GM03348 (cell line): ENCODE results near the gene RUVBL2.
A peak's percentile ranks its signal among the peaks of the same experiment; 100 is the strongest.
"Not testable (repeated sequence)": the region's sequence is repeated elsewhere in the genome, so short reads cannot be mapped to it uniquely, and the experiment has no call there.

Experiments
- DNase-seq: peaks from one replicate; pipeline ENCODE4 v3.0.0; 2012; ENCODE audit warnings: low spot score

RUVBL2 gene

DNA sequence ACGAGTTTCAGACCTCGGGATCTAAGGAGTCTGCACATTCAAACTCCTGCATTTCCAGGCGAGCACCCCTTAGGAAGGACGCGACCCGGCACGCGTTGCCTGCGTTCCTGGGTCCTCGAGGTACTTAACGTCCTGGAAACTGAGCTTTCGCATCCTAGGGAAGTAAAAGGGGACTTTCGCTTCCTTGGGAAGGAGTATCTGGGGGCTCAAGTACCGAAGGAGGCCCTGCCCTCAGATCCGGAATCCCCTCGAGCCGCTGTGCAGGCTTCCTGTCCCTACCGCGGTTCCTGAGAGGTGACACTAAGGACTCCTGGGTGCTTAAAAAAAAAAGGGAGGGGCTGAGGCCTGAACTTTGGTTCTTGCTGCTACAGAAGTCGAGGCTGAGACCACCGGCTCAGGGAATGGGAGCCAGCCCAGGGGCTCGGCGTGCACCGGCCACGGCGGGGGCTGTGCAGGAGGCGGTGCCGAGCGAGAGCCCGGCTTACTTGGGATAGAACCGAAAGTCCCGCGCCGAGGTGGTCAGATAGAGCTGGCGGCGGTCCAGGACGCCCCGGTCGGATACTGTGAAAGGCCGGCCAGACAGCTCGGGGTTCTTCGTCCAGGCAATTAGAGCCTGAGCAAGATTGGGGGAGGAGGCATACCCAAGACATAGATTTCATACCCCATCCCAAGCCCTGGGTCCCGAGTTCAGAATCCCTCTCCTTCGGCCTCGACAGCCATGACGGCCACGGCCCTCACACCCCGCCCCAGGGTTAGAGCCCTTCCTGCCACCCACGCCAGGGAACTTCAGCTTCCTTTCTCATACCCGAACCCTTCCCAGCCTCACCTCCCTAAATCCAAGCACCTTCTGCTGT, 24.9 kb downstream of the RUVBL2 start:
- DNase-seq = not testable (repeated sequence)

DNA sequence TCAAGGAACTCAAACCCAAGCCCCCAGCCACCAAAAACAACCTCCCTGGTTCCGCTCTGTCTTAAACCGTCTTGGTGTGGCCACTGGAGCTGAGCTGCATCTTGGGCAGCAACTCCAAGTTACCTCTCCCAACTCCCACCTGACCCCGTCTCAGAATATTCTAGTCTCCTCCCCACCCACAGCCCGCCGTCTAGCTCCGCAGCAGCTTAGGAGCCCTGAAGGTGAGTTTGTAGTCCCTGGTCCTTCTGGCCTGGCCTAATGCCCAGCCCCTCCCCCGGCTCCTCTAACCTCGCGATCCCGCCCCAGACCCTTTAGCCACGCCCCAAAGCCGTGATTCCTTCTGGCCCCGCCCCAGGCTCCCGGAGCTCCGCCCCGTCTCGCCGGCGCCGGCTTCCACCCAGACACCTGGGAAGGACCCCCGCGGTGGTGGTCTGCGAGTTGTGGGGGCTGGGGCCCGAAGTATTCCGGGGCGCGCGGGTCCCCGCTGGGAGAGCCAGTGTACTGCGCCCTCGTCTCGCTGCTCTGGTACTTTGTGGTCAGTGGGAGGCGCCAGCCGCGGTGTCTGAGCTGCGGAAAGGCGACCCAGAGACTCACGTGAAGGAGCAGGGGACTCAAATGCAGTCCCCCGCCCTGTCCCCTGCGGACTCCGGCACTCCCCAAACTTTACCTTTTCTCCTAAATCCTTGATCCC, 25.7 kb downstream of the RUVBL2 start:
- no peak for DNase-seq

- no peak for DNase-seq
These were observed 26.7 kb downstream of the RUVBL2 start for GRCh38 chr19:49020342-49020741.

DNA sequence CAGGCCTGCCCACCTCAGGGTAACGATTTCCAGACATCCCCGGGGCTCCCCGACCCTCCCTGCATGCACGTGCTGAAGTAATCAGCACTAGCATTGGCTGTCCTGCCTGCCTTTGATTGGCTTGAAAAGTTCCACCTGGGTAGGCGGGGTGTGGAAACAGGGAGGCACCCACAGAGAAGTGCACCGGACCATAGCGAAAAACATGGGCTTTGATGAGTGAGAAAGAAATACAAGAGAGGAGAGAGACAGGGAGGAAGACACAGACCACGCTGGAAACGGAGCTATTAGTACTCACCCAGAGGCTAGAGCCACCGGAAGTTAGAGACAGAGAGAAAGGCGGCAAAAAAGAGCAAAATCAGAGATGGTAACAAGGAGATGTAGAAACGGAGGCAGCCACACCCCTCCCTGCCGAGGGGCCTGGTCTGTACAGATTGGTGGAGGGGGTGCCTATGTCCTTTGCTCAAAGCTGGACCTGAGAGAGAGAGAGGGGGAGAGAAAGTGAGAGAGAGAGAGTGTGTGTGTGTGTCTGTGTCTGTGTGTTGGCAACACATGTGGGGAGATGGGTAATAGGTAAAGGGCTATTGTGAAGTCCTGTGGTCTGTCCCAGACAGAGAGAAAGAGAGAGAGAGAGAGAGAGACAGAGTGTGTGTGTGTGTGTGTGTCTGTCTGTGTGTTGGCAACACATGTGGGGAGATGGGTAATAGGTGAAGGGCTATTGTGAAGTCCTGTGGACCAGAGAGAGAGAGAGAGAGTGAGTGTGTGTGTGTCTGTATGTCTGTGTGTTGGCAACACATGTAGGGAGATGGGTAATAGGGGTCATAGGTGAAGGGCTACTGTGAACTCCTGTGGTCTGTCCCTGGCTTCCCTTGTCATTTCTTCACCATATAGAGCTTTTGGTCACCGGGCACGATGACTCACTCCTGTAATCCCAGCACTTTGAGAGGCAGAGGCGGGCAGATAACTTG, 27.5 kb downstream of the RUVBL2 start:
- DNase-seq = no peak

DNA sequence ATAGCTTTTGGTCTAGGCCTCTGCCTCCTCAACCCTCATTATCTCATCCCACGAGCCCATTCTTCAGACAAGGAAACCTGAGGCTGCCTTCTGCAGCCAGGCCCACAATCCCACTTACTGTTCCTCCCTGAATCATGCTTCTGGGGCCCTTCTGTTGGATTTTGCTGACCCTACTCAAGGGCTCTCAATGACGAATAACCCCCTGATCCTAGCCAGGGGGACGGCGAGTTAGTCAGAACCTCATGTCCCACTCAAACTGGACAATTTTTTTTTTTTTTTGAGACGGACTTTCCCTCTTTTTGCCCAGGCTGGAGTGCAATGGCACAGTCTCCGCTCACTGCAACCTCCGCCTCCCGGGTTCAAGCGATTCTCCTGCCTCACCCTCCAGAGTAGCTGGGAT, 28.4 kb downstream of the RUVBL2 start:
- DNase-seq = no peak

DNA sequence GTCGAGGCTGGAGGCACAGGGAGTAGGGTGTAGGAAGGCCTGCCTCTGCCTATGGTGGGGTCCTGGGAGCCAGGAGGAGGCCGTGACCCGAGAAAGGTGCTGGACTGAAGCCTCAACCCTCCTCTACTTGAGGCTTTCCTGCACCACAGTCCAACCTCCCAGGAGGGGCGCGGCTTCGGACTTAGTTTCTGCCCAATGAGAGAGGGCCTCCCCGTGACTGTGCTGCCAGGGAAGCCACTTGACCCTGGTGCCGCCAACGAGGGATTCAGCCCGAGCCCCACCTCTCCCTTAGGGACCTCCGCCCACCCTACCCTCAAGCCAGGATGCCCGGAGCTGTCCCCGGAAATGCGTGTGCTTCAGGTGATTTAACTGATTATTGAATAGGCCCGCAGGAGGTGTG, 30.5 kb downstream of the RUVBL2 start, which contains the start of gene CGB3:
Gene CGB3 (minus strand): TSS at position 101 of the 400 bp plus-strand sequence. CDS start 362 bp downstream, outside the sequence.
- not testable (repeated sequence) for DNase-seq

DNA sequence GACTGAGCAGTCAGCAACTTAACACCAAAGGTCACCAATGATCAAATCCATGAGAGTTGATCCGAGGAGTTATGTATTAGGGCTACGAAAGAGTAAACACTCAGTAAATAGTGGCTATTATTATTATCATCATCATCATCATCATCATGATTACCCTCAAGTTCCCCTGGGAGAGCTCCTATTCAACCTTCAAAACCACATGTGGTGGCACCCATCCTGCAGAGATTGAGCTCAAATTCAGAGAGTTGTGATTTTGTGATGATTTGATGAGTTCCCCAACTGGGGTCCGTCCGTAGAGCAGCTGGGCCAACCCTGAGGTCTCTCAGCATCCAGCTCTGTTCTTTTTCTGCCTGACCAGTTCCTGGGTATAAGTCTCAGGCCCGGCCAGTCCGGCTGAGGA, 31.4 kb downstream of the RUVBL2 start:
- not testable (repeated sequence) for DNase-seq

- not testable (repeated sequence) for DNase-seq
These were observed 31.9 kb downstream of the RUVBL2 start for GRCh38 chr19:49025599-49025998.

DNA sequence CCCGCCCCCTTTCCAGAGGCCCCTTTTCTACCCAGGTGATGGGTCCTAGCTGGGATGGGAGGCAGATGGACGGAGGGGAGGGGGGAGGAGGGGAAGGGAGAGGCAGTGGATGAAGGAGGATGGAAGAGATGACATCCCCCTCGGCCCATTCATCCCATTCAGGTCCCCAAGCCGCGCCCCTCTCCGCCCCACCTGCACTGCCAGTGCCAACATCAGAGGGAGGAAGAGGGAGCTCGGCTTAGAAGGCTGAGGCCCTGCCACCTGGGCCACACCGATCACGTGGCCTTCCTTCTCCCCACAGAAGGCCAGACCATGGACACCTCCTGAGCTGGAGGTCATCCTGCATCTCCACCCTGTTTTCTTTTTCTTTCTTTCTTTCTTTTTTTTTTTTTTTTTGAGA, 35.0 kb downstream of the RUVBL2 start:
- not testable (repeated sequence) for DNase-seq

DNA sequence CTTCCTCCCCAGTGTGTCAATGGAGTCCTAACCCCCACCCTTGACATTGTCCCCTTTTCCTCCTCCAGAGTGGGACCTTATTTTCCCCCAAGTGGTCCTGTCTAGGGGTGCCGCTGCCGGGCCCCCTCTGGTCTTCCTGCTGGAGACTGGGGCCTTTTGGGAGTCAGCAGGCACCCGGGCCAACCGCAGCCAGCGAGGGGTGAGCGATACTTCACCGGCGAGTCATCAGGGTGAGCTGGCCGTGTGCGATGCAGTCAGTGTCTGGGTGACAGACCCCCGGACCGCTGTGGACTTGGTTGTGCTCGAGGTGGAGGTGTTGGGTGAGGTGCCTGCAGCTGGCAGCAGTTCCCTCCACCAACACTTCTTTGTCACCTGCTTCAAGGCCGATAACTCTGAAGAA, 36.1 kb downstream of the RUVBL2 start:
- not testable (repeated sequence) for DNase-seq

GRCh38 chr19:49030323-49030722, 36.6 kb downstream of the RUVBL2 start:
- DNase-seq = not testable (repeated sequence)

DNA sequence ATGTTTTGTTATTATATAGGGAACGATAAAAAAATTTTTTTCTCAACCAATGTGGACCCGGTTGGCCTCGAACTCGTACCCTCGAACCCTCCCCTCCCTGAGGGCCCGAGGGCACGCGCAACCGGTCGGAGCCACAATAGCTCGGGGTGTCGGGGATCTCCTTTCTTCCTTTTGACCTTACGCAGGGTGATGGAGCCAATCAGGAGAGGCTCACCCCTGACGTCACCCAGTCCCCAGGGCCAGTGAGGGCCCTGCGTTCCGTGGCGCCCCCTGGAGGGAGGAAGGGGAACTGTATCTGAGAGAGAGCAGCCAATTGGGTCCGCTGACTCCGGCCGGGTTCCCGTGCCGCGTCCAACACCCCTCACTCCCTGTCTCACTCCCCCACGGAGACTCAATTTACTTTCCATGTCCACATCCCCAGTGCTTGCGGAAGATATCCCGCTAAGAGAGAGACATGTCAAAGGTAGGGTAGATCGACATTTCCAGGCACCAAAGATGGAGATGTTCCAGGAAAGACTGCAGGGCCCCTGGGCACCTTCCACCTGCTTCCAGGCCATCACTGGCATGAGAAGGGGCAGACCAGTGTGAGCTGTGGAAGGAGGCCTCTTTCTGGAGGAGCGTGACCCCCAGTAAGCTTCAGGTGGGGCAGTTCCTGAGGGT, 38.1 kb downstream of the RUVBL2 start, which contains the start of gene CGB2:
Gene CGB2 (plus strand): TSS at position 249 of the 660 bp plus-strand sequence. CDS start 206 bp downstream, at position 455.
- not testable (repeated sequence) for DNase-seq

GRCh38 chr19:49036815-49037214, 43.1 kb downstream of the RUVBL2 start, which contains the start of gene CGB1:
CGB1 (minus strand) TSS chr19:49036895; CDS start chr19:49036711, 184 bp downstream.
- DNase-seq = not testable (repeated sequence)

DNA sequence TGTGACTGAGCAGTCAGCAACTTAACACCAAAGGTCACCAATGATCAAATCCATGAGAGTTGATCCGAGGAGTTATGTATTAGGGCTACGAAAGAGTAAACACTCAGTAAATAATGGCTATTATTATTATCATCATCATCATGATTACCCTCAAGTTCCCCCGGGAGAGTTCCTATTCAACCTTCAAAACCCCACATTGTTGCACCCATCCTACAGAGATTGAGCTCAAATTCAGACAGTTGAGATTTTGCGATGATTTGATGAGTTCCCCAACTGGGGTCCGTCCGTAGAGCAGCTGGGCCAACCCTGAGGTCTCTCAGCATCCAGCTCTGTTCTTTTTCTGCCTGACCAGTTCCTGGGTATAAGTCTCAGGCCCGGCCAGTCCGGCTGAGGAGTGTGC, 44.4 kb downstream of the RUVBL2 start:
- not testable (repeated sequence) for DNase-seq

DNA sequence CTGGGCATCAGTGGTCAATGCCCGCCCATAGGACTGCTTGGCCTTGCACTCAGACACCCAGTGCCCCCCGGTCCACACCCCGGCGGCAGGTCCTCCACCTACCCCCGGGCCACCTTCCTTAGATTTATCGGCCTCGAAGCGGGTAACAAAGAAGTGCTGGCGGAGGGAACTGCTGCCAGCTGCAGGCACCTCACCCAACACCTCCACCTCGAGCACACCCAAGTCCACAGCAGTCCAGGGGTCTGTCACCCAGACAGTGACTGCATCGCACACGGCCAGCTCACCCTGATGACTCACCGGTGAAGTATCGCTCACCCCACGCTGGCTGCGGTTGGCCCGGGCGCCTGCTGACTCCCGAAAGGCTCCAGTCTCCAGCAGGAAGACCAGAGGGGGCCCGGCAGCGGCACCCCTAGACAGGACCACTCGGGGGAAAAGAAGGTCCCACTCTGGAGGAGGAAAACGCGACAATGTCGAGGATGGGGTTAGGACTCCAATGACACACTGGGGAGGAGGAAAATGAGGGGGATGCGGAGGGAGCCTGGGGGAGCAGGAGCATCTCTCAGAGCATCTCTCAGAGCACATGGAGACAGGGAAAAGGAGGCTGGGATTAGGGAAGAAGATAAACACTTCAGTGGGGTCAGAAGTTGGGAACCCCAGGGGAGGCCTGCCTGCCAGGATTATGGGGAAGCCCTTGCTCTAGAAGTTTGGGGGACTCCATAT, 45.0 kb downstream of the RUVBL2 start:
- peak; percentile 63 for DNase-seq

DNA sequence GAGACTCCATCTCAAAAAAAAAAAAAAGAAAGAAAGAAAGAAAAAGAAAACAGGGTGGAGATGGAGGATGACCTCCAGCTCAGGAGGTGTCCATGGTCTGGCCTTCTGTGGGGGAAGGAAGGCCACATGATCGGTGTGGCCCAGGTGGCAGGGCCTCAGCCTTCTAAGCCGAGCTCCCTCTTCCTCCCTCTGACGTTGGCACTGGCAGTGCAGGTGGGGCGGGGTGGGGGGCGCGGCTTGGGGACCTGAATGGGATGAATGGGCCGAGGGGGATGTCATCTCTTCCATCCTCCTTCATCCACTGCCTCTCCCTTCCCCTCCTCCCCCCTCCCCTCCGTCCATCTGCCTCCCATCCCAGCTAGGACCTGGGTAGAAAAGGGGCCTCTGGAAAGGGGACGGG, 46.0 kb downstream of the RUVBL2 start:
- DNase-seq = not testable (repeated sequence)

DNA sequence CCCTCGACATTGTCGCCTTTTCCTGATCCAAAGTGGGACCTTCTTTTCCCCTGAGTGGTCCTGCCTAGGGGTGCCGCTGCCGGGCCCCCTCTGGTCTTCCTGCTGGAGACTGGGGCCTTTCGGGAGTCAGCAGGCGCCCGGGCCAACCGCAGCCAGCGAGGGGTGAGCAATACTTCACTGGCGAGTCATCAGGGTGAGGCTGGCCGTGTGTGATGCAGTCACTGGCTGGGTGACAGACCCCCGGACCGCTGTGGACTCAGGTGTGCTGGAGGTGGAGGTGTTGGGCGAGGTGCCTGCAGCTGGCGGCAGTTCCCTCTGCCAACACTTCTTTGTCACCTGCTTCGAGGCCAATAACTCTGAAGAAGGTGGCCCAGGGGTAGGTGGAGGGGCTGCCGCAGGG, 48.5 kb downstream of the RUVBL2 start:
- no peak for DNase-seq

DNA sequence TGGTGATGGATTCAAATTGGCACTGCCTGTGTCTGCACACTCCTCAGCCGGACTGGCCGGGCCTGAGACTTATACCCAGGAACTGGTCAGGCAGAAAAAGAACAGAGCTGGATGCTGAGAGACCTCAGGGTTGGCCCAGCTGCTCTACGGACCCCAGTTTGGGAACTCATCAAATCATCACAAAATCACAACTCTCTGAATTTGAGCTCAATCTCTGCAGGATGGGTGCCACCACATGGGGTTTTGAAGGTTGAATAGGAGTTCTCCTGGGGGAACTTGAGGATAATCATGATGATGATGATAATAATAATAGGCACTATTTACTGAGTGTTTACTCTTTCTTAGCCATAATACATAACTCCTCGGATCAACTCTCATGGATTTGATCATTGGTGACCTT, 49.0 kb downstream of the RUVBL2 start:
- DNase-seq = not testable (repeated sequence)

GRCh38 chr19:49043548-49043947, 49.9 kb downstream of the RUVBL2 start, which contains the start of gene CGB5:
CGB5 (plus strand) TSS chr19:49043848; CDS start chr19:49044210, 362 bp downstream.
- DNase-seq = not testable (repeated sequence)

DNA sequence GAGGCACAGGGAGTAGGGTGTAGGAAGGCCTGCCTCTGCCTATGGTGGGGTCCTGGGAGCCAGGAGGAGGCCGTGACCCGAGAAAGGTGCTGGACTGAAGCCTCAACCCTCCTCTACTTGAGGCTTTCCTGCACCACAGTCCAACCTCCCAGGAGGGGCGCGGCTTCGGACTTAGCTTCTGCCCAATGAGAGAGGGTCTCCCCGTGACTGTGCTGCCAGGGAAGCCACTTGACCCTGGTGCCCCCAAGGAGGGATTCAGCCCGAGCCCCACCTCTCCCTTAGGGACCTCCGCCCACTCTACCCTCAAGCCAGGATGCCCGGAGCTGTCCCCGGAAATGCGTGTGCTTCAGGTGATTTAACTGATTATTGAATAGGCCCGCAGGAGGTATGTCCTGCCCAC, 55.3 kb downstream of the RUVBL2 start, which contains the start of gene CGB8:
Gene CGB8 (minus strand): TSS at position 101 of the 400 bp plus-strand sequence. CDS start 372 bp downstream, outside the sequence.
- DNase-seq = not testable (repeated sequence)
